NB4 (cell line): ENCODE data around the gene AMHR2.
"Not testable (repeated sequence)": the region's sequence is repeated elsewhere in the genome, so short reads cannot be mapped to it uniquely, and the experiment has no call there.

Source experiments
- DNase-seq: peaks from one replicate; pipeline ENCODE4 v3.0.0; 2010; ENCODE audit warnings: low read depth
- H3K4me3 ChIP-seq: one replicate; pipeline ENCODE4 v1.5.1; 2011; ENCODE audit warnings: mild to moderate bottlenecking, low read depth, low read length, moderate library complexity
- MYC ChIP-seq: IDR thresholded peaks from 2 replicates; pipeline ENCODE4 v1.6.1; 2011; ENCODE audit warnings: low read depth, low read length
- POLR2A ChIP-seq: IDR thresholded peaks from 2 replicates; pipeline ENCODE4 v1.6.1; 2011; ENCODE audit warnings: mild to moderate bottlenecking; ENCODE audit not compliant: insufficient read length; ENCODE audit errors: extremely low read depth
- TF ChIP-seq, protein P1 (sequence below): IDR thresholded peaks from 2 replicates; pipeline ENCODE4 v1.6.1; 2011; ENCODE audit warnings: low read depth, low read length
- TF ChIP-seq, protein P2 (sequence below): IDR thresholded peaks from one replicate; pipeline ENCODE4 v1.5.1; 2012; ENCODE audit warnings: low read depth, low read length

The AMHR2 gene

DNA sequence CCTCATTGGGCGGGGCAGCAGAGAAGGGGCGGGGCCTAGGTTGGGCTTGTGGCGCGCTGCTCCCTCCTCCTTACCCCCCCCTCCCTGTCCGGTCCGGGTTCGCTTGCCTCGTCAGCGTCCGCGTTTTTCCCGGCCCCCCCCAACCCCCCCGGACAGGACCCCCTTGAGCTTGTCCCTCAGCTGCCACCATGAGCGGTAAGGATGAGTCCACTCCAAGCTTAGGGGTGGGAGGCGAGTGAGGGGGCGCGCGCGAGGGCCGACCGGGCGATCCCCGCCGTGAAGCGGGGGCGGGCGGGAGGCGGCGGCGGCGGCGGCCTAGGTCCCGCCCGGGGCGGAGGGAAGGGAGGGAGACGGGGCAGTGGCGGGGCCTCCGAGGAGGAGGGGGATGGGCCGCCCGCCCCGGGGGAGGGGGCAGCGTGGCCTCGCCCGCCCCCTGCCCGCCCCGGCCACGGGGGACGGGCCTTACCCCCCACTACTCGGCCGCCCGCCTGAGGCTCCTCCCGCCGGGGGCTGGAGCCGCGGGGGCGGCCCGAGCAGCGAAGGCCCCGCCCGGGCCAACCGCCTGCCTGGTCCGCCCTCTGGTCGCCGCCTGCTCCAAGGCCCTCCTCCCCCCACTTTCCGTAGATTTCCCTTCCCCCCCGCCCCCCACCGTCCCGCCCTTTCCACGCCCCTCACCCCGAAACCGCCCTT, 43.4 kb upstream of the AMHR2 start, which contains the start of gene SP1:
TSS of gene SP1 (plus strand) at position 73 of the 690 bp plus-strand sequence. CDS start at position 189, 116 bp downstream.
- no peak; the same call in 1 of the 2 replicates for TF ChIP-seq MYC
- TF ChIP-seq, protein P1, sequence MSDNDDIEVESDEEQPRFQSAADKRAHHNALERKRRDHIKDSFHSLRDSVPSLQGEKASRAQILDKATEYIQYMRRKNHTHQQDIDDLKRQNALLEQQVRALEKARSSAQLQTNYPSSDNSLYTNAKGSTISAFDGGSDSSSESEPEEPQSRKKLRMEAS, result no peak
- no peak for TF ChIP-seq POLR2A
- TF ChIP-seq, protein P2, sequence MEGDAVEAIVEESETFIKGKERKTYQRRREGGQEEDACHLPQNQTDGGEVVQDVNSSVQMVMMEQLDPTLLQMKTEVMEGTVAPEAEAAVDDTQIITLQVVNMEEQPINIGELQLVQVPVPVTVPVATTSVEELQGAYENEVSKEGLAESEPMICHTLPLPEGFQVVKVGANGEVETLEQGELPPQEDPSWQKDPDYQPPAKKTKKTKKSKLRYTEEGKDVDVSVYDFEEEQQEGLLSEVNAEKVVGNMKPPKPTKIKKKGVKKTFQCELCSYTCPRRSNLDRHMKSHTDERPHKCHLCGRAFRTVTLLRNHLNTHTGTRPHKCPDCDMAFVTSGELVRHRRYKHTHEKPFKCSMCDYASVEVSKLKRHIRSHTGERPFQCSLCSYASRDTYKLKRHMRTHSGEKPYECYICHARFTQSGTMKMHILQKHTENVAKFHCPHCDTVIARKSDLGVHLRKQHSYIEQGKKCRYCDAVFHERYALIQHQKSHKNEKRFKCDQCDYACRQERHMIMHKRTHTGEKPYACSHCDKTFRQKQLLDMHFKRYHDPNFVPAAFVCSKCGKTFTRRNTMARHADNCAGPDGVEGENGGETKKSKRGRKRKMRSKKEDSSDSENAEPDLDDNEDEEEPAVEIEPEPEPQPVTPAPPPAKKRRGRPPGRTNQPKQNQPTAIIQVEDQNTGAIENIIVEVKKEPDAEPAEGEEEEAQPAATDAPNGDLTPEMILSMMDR, result no peak
- peak; percentile 97 for DNase-seq
- peak within 1 kb of the TSS; percentile 75 for H3K4me3 ChIP-seq

DNA sequence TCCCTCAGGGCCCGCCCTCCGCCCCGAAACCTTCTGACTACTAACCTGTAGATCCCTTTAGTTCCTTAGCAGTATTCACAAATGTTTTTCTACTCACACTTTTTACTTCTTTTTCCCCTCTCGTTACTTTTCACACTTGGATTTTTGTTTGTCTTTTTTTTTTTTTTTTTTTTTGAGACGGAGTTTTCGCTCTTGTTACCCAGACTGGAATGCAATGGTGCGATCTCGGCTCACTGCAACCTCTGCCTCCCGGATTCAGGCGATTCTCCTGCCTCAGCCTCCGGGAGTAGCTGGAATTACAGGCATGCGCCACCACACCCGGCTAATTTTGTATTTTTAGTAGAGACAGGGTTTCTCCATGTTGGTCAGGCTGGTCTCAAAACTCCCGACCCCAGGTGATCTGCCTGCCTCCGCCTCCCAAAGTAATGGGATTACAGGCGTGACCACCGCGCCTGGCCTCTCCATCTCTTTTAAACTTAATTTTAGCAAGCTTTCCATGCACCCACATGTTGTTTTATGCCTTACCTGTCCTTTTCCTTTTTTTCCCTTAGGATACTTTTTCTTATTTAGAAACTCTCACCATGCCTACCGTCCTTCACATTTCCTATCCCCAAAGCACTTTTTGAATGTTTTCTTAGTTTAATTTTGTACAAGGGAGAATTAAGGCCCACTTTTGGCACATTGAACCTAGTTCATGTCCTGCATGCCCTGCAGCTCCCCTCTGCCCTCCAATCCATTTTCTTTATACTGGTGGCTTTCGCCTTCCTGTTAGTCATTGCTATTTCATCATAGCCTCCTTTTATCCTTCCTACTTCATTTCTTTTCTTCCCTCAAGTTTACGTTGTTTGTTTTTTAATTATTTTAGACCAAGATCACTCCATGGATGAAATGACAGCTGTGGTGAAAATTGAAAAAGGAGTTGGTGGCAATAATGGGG, 42.6 kb upstream of the AMHR2 start:
- no peak for TF ChIP-seq POLR2A
- TF ChIP-seq MYC, result no peak
- TF ChIP-seq, protein P2, result no peak
- TF ChIP-seq, protein P1, result no peak
- peak; percentile 78 for DNase-seq
- H3K4me3 ChIP-seq, result peak overlapping the region; percentile 75

DNA sequence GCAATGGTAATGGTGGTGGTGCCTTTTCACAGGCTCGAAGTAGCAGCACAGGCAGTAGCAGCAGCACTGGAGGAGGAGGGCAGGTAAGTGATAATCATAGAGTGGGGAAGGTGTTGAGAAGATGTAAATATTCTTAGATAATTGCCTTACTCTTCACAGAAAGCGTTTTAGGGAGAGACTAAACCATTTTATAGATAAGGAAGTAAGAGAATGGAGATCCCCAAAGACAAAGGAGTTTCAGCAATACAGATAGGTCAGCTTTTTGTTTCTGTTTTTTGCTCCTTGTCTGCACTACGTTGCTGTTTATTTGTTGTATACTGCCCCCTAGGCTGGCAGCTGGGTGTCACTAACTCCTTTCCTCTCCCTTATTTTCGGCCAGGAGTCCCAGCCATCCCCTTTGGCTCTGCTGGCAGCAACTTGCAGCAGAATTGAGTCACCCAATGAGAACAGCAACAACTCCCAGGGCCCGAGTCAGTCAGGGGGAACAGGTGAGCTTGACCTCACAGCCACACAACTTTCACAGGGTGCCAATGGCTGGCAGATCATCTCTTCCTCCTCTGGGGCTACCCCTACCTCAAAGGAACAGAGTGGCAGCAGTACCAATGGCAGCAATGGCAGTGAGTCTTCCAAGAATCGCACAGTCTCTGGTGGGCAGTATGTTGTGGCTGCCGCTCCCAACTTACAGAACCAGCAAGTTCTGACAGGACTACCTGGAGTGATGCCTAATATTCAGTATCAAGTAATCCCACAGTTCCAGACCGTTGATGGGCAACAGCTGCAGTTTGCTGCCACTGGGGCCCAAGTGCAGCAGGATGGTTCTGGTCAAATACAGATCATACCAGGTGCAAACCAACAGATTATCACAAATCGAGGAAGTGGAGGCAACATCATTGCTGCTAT, 41.7 kb upstream of the AMHR2 start:
- peak overlapping the region; percentile 75 for H3K4me3 ChIP-seq
- TF ChIP-seq, protein P2, result peak; percentile 42
- TF ChIP-seq MYC, result no peak
- peak; percentile 73 for DNase-seq

DNA sequence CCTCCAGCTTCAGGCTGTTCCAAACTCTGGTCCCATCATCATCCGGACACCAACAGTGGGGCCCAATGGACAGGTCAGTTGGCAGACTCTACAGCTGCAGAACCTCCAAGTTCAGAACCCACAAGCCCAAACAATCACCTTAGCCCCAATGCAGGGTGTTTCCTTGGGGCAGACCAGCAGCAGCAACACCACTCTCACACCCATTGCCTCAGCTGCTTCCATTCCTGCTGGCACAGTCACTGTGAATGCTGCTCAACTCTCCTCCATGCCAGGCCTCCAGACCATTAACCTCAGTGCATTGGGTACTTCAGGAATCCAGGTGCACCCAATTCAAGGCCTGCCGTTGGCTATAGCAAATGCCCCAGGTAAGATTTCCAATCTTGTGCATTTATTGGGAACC, 40.4 kb upstream of the AMHR2 start:
- DNase-seq, result no peak
- H3K4me3 ChIP-seq, result peak overlapping the region; percentile 48
- TF ChIP-seq POLR2A (no peak), MYC (no peak)
- TF ChIP-seq, protein P2, result no peak

DNA sequence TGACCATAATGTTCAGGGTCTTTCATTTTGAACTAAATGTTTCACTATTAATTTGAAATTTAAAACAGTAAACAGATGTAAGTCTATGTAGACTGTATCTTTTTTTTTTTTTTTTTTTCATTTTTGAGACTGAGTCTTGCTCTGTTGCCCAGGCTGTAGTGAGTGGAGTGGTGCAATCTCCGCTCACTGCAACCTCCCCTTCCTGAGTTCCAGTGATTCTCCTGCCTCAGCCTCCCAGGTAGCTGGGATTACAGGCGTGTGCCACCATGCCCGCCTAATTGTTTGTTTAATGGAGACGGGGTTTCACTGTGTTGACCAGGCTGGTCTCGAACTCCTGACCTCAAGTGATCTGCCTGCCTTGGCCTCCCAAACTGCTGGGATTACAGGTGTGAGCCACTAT, 37.3 kb upstream of the AMHR2 start:
- DNase-seq, result not testable (repeated sequence)

DNA sequence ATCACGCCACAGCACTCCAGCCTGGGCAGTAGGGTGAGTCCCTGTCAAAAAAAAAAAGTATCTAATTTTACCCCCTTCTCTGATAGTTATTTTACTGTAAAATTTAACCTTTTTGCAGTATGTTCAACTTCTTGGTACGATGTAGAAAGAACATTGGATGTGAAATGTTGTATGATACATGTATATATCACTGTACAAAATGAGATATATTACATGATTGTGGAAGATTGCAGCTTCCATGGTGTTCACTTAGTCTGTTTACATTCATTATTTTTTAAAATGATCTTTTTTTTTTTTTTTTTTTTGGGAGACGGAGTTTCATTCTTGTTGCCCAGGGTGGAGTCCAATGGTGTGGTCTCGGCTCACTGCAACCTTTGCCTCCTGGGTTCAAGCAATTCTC, 34.7 kb upstream of the AMHR2 start:
- no peak for DNase-seq
- TF ChIP-seq, protein P1, result no peak
- TF ChIP-seq, protein P2, result no peak
- TF ChIP-seq MYC, result no peak
- peak overlapping the region; percentile 18 for H3K4me3 ChIP-seq

More for the DNA sequence above, 37.3 kb upstream of the AMHR2 start:
- H3K4me3 ChIP-seq, result peak overlapping the region; percentile 47
